Islet precursor cell (in vitro differentiated cells): Measurements from ENCODE around the gene HAGHL.

Source experiments
- DNase-seq: peaks from one replicate; pipeline ENCODE4 v3.0.0-alpha.2; 2018

HAGHL gene

GRCh38 chr16:722835-723633 lies 3.9 kb upstream of the HAGHL start:
- no peak for DNase-seq

- DNase-seq: no peak
These were observed 3.2 kb upstream of the HAGHL start for GRCh38 chr16:723695-724094.

DNA sequence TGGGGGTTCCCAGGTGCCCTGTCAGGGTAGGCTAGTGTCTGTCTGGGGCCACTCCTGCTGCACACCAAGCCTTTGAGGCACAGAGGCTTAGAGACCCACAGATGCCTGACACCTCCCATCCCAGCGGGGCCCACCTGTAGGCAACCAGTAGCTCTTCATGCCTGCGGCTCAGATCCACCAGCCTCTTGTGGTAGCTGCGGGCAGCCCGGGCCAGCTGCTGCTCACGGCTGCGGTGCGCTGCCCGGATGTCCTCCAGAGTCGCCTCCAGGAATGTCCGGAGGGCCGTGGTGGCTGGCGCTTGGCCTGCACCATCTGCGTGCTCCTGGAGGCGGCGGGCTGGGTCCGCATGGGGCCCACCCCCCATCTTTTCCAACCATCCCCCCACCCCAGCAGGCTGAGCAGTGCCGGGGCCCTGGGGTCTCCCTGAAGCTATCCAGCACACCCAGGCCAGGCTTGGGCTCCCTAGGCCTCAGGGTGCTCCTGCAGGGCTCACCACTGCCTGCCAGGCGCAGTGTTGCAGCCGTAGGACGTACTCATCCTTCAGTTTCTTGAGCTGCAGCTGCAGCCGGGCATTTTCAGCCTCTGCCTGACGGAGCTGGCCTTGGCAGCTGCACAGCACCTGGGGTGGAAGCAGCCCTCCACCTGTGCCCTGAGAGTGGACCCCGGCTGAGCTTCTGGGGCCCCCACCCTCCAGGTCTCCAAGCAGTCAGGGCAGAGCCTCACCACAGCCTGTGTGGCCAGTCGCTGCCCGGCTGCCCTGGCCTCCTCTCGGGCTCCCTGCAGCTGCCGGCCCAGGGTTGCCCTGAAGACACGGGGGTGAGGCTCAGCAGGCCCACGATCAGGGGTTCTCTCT lies 2.5 kb upstream of the HAGHL start:
- no peak for DNase-seq

DNA sequence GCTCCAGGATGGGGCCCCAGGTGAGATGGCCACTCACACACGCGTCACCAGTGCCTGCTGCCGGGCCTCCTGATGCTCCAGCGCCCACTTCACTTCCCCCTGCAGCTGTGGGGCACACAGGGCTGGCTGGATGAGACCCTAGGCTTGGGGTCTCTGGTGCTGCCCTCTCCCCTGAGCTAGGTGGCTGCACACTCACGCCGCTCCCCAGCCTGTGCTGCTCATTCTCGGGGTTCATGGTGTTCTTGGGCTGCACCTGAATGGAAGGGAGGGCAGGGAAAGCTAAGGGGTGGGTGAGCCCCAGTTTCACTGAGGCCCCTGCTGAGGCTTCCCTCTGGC lies 1.9 kb upstream of the HAGHL start:
- no peak for DNase-seq

GRCh38 chr16:725463-726187 lies 1.3 kb upstream of the HAGHL start:
- DNase-seq: no peak

DNA sequence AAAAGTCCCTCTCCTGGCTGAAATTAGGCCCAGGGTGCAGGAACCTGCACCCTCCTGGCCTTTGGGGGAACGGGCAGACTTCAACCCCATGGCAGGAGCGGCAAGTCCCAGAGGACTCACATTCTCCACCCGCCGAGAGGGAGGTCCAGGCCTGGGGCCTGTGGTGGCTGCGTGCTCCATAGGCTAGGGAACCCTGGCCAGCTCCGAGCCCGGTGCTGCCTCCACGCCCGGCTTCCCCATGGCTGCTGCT lies 793 bp upstream of the HAGHL start:
- DNase-seq: no peak

GRCh38 chr16:727291-727977 lies 528 bp downstream of the HAGHL start:
- DNase-seq: no peak

- DNase-seq: peak; percentile 90
These were observed 1.4 kb downstream of the HAGHL start for GRCh38 chr16:728131-728889.

- DNase-seq: no peak
These were observed 2.2 kb downstream of the HAGHL start for GRCh38 chr16:728890-729744.

GRCh38 chr16:729768-730665 lies 3.1 kb downstream of the HAGHL start:
- no peak for DNase-seq

DNA sequence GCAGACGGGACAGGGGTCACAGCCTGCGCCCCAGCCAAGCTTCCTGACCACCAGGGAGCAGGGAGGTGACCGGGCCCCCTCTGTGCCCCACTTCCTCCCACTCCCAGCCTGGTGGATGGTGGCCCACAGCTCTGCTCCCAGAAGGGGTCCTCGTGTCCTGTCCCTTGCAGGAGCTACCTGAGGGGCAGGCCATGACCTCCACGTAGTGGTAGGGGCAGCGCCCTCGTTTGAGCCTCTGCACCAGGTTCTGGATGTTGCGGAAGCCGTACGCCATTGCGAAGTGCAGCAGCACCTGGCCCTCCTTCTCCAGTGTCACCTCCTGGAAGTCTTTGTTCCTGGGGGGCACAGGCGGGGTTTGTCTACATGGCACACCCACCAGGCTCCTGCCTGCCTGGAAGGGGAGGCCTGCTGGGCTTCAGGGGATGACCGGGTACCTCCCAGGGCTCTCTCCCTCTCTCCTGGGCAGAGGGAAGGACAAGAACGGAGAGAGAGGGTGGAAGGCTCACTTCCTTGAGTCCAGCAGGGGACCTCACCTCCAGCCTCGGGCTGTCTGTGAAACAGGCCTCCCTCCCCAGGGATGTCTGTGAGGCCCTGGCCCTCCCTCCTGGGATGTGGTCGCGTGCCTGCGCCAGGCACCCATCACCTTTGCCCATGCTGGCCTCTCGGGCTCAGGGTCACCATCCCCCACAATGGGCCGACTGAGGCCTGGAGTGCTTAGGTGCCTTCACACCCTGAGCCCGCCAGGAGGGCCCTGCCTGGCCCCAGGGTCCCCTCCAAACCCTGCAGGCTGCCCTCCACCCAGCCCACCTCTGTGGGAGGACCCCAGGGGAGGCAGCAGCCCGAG lies 4.0 kb downstream of the HAGHL start:
- DNase-seq: no peak

DNA sequence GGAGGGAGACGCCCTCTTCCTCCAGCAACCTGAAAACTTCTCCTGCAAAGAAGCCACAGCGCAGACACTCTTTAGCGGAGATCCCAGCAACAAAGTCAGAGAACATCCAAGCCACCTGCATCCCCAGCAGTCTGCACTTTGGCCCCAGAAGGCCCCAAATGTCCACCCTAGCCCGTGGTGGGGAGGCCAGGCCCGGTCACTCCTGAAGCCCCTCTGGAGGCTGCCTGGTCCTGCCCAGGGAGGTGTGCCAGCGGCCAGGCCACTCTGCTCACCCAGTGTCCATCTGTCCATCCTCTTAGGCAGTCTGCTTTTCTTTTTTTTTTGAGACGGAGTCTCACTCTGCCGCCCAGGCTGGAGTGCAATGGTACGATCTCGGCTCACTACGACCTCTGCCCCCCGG lies 5.4 kb downstream of the HAGHL start:
- DNase-seq: no peak

DNA sequence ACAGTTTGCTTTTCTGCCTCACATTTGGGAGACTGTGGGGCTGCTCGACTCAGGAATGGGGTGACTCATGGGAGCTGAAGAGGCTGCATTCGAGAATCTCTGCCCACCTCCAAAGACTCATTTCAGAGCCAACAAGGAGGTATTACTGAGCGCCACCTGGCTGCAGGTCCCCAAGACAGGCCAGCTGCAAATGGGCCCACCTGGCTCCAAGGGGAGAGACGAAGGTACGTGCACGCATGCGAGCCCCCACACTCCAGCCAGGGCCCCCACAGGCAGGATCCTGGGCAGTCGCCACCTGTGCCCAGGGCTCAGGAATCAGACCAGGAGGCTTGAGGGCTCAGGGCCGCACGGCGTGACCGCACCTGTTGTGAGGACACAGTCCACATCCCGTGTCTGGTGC lies 6.0 kb downstream of the HAGHL start:
- DNase-seq: no peak

GRCh38 chr16:733382-734207 lies 6.7 kb downstream of the HAGHL start:
- no peak for DNase-seq

GRCh38 chr16:734208-734980 lies 7.5 kb downstream of the HAGHL start:
- no peak for DNase-seq

- DNase-seq: no peak
These were observed 8.3 kb downstream of the HAGHL start for GRCh38 chr16:734981-735881.

DNA sequence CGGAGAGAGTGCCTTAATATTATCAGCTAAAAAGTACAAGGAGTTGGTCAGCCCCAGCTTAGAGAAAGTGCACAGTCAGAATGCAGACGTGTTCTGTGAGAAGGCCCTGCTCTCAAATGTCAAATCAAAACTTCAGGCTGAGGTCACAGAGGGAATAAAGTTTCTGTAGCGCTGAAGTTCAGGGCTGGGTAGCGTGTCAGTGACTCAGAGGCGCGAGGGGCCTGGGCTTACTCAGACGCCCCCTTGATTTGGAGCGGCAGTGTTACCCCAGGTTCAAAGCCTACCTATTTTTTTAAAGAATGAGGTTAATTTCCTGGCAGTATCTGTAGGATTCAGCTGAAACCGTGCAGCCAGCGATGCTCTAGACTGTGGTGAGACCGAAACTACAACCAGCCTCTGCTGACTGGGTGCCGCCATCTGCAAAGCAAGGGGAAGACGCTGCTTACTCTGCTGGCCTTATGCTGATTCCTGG lies 9.1 kb downstream of the HAGHL start:
- no peak for DNase-seq
